PC-3 (cell line): ENCODE data around the gene PRR5. TPM values are rescaled to one million over a fixed set of nuclear protein-coding genes. Genes with fewer than 3 reads are reported as not detected.

Experiments
- ATAC-seq: fragments of 200-7000 bp; cut with Tn5 transposase; 2 replicates; pipeline ENCODE4 v1.9.1; 2020; ENCODE audit warnings: mild to moderate bottlenecking, moderate library complexity
- BruUV-seq: library from RNA; stranded (reverse); fragments of 400-500 nt; replicated peaks from 2 replicates; lab custom pipeline; 2021; lab: Mats Ljungman, UMichigan
- CTCF ChIA-PET: fragments of 300-600 bp; sonication (Branson Sonifier 250); formaldehyde crosslinking; loops from one replicate; lab custom pipeline; 2022; ENCODE audit warnings: antibody characterized with exemption; lab: Charles Lee
- POLR2A ChIA-PET: fragments of 300-600 bp; sonication (Branson Sonifier 250); formaldehyde crosslinking; loops from one replicate; lab custom pipeline; 2022; ENCODE audit warnings: antibody characterized with exemption; ENCODE audit not compliant: unreplicated experiment; lab: Charles Lee
- DNase-seq: peaks from one replicate; pipeline ENCODE4 v3.0.0-alpha.2; 2015
- H2AFZ ChIP-seq: fragments of 300-600 bp; sonication (generic); 2 replicates; pipeline ENCODE4 v1.6.0; 2016; ENCODE audit warnings: antibody characterized with exemption, low read length
- H3F3A ChIP-seq: fragments of 300-600 bp; sonication (generic); one replicate; pipeline ENCODE4 v1.6.0; 2017; ENCODE audit warnings: antibody characterized with exemption, low read length, control low read depth, mild to moderate bottlenecking; ENCODE audit not compliant: unreplicated experiment
- H3K27ac ChIP-seq: fragments of 300-600 bp; sonication (generic); 2 replicates; pipeline ENCODE4 v1.5.1; 2016; ENCODE audit warnings: mild to moderate bottlenecking, low read length
- H3K27me3 ChIP-seq: fragments of 300-600 bp; sonication (generic); 2 replicates; pipeline ENCODE4 v1.6.1; 2016; ENCODE audit warnings: low read length, mixed read lengths
- H3K36me3 ChIP-seq: fragments of 300-600 bp; sonication (generic); 2 replicates; pipeline ENCODE4 v1.6.1; 2016; ENCODE audit warnings: low read depth, mixed run types, low read length, mixed read lengths
- H3K4me1 ChIP-seq: fragments of 300-600 bp; sonication (generic); 2 replicates; pipeline ENCODE4 v1.5.1; 2016; ENCODE audit warnings: low read length; ENCODE audit not compliant: insufficient read depth
- H3K4me2 ChIP-seq: fragments of 300-600 bp; sonication (generic); 2 replicates; pipeline ENCODE4 v1.6.0; 2016; ENCODE audit warnings: low read length
- H3K4me3 ChIP-seq: fragments of 300-600 bp; sonication (generic); 2 replicates; pipeline ENCODE4 v1.5.1; 2016; ENCODE audit warnings: mild to moderate bottlenecking, low read length, mixed read lengths
- H3K79me2 ChIP-seq: fragments of 300-600 bp; sonication (generic); 2 replicates; pipeline ENCODE4 v1.6.1; 2017; ENCODE audit warnings: low read length, mixed read lengths
- H3K9ac ChIP-seq: fragments of 300-600 bp; sonication (generic); 2 replicates; pipeline ENCODE4 v1.6.0; 2016; ENCODE audit warnings: mild to moderate bottlenecking, low read length
- H3K9me2 ChIP-seq: fragments of 300-600 bp; sonication (generic); replicated peaks from 2 replicates; pipeline ENCODE4 v1.6.1; 2016; ENCODE audit warnings: mixed run types, low read length, mixed read lengths
- H3K9me3 ChIP-seq: fragments of 300-600 bp; sonication (generic); 2 replicates; pipeline ENCODE4 v1.6.1; 2016; ENCODE audit warnings: low read length, mixed read lengths
- H4K20me1 ChIP-seq: fragments of 300-600 bp; sonication (generic); 2 replicates; pipeline ENCODE4 v1.6.1; 2016; ENCODE audit warnings: low read length, mixed read lengths
- CTCF ChIP-seq: fragments of 300-600 bp; sonication (generic); conservative IDR thresholded peaks from 2 replicates; pipeline ENCODE4 v1.5.1; 2017; ENCODE audit warnings: antibody characterized with exemption, low read depth, mild to moderate bottlenecking, low read length
- EZH2 ChIP-seq: fragments of 300-600 bp; sonication (generic); IDR thresholded peaks from one replicate; pipeline ENCODE4 v1.6.1; 2017; ENCODE audit warnings: antibody characterized with exemption, mild to moderate bottlenecking, low read length; ENCODE audit not compliant: unreplicated experiment
- EZH2phosphoT487 ChIP-seq: fragments of 300-600 bp; sonication (generic); IDR thresholded peaks from 2 replicates; pipeline ENCODE4 v1.6.1; 2018; ENCODE audit warnings: mild to moderate bottlenecking, antibody characterized with exemption, low read length, borderline replicate concordance
- intact Hi-C: fragments of 100-400 bp; cut with micrococcal nuclease; formaldehyde crosslinking; loops from 2 replicates; pipeline ENCODE4 v1.9.0; 2023
- total RNA-seq: library from RNA; depleted of rRNA; stranded (reverse); fragments of >200 nt; gene quantifications from 2 replicates; pipeline ENCODE4 v1.2.3, GENCODE V29; 2014

The PRR5 gene
- total RNA-seq, 1 experiment from 2014 or later = 14.5 TPM

- ATAC-seq = no peak
- Histone ChIP-seq H3K9me3 (no peaks in the 10 kb centered on the region), H3K79me2 (no peaks in the 10 kb centered on the region), H3K4me3 (no peak overlapping the region), H3K27ac (no peak overlapping the region), H3K36me3 (no peaks in the 10 kb centered on the region), H3K4me2 (no peak overlapping the region), H3K27me3 (no peaks in the 10 kb centered on the region), H3K4me1 (no peaks in the 10 kb centered on the region), H3F3A (no peaks in the 10 kb centered on the region), H3K9ac (no peak overlapping the region), H3K9me2 (no peaks in the 10 kb centered on the region), H4K20me1 (no peaks in the 10 kb centered on the region), H2AFZ (no peak overlapping the region)
- CTCF ChIA-PET = no interaction called here
- DNase-seq = no peak
- POLR2A ChIA-PET = interaction anchor here (0.6 kb wide), 1 partner anchor 534 kb away, joined by 6 read pairs; no protein-coding TSS in a partner anchor
- intact Hi-C loops = no loop called here
- TF ChIP-seq EZH2 (no peak), CTCF (no peak), EZH2phosphoT487 (no peak)
- no TSS peak for BruUV-seq
Observed at GRCh38 chr22:44729391-44730021, 27.5 kb downstream of the PRR5 start.

- no peak for TF ChIP-seq EZH2phosphoT487
- no peak for TF ChIP-seq CTCF
- TF ChIP-seq EZH2 = no peak
- Histone ChIP-seq H3K9ac (no peak overlapping the region), H3K9me3 (no peaks in the 10 kb centered on the region), H3K27me3 (no peaks in the 10 kb centered on the region), H3K4me1 (no peaks in the 10 kb centered on the region), H3K27ac (no peak overlapping the region), H4K20me1 (no peaks in the 10 kb centered on the region), H3K4me3 (no peak overlapping the region), H3K9me2 (no peaks in the 10 kb centered on the region), H3K79me2 (no peaks in the 10 kb centered on the region), H3K36me3 (no peaks in the 10 kb centered on the region), H2AFZ (no peak overlapping the region), H3F3A (no peaks in the 10 kb centered on the region), H3K4me2 (no peak overlapping the region)
- CTCF ChIA-PET = no interaction called here
- no peak for ATAC-seq
- BruUV-seq = no TSS peak
- DNase-seq = no peak
- intact Hi-C loops = no loop called here
- POLR2A ChIA-PET = interaction anchor here (0.6 kb wide), 1 partner anchor 534 kb away, joined by 6 read pairs; no protein-coding TSS in a partner anchor
Observed at GRCh38 chr22:44730022-44730393, 28.0 kb downstream of the PRR5 start.
